Stimulated activated CD8-positive, alpha-beta memory T cell treated with anti-CD3 and anti-CD28 coated beads, Interleukin-15, amount 100 ng/mL, for 24 hours (primary cell): ENCODE measurements around the gene RXYLT1.

Experiments used
- DNase-seq: peaks from one replicate; pipeline ENCODE4 v3.0.0-alpha.2; 2020; ENCODE audit warnings: low read depth

RXYLT1 gene

DNA sequence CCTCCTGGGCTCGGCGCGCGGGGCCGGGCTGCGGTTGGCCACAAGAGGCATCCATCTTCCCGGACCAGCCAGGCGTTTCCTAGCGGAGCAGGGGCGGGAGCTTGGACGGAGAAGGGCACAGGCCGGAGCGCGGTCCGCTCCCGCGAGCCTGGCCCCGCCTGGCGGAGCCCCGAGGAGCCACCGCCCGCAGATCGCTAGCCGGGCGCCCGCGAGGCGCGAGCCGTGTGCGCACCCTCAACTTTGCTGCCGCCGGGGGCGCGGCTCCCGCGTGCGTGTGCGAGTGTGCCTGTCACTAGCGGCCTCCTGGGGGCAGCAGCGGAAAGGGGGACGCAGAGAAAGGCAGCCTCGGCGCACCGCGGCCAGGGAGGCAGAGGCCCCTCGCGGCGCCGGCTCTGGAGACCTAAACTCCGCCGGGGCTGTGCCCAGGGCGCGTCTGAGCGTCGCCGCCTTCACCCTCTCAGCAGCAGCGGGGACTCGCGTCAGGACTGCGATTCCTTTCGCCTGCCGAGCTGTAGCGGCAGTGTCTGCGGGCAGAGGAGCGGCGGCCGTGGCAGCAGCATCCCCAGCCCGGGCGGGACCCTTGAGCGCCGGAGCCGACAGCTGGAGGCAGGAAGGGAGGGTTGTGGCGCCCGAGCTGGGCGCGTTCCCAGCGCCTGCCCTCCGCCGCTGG is 64.1 kb downstream of the RXYLT1 start:
- peak; percentile 38 for DNase-seq

DNA sequence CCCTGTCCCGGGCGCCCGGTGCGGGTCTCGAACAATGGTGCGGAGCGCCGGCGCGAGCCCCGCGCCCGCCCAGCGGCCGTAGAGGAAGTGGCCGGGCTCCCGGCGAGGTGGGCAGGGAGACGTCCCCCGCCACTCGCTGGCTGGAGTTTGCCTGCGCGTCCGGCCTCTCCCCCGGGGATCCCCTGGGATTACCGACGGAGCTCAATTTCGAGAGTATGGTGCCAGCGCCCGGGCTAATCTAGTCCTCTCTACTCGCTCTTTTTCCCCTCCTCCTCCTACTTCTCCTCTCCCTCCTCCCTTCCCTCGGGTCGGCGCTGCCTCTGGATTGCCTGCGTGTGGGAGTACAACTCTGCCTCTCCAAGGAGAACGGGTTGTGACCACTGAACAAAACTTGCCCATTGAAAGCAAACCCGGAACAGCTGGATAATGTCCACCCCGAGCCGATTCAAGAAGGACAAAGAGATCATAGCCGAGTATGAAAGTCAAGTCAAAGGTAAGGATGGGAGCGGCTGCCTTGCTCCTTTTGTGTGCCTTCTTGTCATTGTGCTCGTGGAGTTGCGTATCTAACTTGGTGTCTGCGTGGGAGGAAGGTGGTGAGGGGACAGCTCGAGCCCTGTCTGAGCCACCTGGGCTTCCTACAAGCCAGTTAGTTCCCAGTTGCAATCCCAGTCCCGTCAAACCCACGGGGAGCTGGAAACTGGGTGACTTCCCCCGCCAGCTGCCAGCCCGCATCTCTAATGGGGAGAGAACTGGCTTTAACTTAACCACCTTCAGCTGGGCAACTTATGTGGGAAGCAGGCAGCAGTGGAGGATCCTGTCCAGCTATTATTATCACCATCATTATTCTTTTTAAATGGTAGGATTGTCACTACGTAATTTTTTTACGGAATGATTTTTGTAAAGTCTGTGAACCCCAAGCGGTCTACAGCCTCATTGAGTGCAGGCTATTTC is 65.0 kb downstream of the RXYLT1 start, which contains the start of gene SRGAP1:
Gene SRGAP1, plus strand, starts transcription at position 310 of the 951 bp plus-strand sequence. Its CDS starts 117 bp downstream, at position 427.
- no peak for DNase-seq

DNA sequence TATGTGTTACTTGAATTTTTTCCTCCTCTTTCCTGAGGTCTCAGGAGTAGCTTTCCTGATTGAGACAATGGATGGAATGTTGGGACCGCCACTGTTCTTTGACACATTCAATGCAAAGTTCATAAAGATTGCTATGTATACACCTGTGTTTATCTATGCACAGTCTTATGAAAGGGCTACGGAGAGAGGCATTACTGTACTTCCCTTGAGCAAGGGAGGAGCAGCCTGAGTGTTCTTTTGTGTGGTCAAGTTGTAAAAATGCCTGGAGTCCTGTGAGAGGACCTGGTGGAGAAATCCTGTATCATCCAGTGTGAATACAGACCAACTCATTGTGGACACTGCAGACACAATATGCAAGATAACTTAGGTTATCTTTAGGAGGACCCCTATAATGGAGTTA is 66.0 kb downstream of the RXYLT1 start:
- DNase-seq = no peak

DNA sequence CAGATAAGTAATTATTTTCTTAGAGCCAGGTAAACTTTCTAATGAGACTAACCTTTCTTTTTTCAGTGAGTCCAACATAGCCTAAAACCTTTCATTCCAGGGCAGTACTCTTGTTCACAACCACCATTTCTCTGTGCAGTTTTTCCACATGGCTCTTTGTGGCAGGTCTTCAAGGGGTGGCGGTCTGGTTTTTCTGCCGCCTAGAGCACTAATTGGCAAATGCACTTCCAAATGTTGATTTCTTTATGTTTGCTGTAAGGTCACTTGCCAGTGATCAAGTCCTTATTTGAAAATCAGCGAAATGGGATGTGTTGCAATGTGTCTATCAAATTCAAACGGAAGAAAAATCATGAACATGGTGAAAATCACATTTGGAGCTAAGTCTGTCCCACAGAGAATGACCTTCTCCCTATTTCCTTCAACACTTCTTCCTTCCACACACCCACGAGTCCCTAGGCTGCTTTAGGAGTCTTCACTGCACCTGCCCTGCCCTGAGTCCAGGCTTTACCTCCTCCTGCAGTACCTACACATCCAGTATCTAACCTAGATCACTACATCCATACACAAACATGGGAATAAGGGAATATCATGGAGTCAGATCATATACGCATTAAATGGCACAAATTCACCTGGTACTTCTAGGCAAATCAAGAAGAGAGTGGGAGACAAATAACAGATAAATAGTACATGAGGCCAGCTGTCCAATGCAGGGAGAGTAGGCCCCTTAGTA is 66.7 kb downstream of the RXYLT1 start:
- DNase-seq = no peak

DNA sequence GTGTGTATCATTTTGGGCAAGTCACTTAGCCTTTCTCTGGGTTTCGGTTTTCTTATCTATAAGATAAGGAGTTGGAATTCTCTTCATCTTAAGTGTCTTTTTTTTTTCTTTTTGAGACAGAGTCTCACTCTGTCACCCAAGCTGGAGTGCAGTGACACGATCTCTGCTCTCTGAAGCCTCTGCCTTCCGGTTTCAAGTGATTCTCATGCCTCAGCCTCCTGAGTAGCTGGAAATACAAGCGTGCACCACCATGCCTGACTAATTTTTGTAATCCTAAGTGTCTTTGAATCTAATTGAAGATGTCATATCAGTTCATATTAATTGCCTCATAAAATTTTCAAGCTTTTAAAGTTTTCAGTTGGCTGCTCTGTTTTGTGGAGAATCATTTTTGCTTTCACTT is 68.7 kb downstream of the RXYLT1 start:
- DNase-seq = no peak

DNA sequence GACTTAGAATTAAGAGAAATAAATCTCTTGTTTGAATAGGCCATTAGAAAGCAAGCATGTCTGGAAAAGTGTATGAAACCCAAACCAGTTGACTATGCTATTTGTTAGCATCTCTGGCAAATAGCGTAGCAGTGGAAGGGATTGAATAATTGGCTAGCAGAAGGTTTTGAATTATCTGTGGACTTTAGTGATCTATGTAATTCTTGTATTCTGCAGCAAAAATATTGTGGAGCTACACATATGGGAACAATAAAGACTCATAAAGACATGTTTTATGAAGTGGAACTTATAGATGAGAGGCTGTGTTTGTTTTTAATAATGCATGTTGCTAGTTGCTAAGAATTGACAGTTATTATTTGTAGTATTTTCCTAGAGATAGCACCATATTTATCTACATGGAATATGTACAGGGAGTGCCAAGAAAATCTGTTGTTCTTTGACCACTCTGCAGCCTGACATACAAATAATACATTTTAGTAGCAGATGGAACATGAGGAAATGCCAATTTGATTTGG is 69.5 kb downstream of the RXYLT1 start:
- DNase-seq = no peak

DNA sequence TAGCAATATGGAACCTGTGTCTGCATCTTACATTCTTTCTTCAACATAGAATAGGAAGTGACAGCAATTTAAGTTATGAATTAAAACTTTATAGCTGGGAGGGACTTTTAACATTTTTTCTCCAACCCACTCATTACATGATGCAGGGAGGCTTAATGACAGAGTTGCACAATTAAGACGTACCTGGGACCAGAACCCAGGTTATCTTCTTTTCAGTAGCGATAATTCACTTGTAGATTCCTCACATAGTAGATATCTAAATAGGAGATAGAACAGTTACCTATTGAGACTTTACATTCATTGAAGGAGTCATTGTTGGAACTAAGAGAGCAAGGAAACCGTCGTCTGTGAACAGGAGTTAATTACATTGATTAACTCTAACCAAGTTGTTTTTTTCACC is 69.9 kb downstream of the RXYLT1 start:
- no peak for DNase-seq

DNA sequence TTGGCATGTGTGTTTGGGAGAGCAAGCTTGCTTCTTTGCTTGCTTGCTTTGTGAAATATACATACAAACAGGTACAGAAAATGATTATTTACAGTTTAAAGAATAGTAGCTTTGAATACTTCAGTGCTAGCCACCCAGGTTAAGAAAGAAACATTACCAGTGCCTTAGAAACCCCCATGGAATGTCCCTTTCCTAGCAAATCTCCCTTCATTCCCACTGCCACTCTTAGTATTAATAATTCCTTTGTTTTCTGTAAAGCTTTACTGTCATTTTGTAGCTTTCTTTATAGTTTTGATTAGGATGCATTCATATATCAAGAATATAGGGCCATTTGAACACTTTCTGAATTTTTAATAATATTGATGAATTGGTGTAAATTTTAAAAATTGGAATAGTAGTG is 74.3 kb downstream of the RXYLT1 start:
- no peak for DNase-seq

DNA sequence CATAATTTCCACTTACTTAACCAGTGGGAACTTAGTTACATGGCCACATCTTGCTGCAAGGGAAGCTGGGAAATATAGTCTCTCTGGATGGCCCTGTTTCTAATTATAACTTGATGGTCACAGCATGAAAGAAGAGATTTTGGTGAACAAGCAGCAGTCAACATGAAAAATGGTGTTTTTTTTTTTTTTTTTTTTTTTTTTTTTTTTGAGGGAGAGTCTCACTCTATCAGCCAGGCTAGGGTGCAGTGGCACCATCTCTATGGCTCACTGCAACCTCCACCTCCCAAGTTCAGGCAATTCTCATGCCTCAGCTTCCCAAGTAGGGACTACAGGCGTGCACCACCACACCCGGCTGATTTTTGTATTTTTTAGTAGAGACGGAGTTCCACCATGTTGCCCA is 75.6 kb downstream of the RXYLT1 start:
- no peak for DNase-seq

DNA sequence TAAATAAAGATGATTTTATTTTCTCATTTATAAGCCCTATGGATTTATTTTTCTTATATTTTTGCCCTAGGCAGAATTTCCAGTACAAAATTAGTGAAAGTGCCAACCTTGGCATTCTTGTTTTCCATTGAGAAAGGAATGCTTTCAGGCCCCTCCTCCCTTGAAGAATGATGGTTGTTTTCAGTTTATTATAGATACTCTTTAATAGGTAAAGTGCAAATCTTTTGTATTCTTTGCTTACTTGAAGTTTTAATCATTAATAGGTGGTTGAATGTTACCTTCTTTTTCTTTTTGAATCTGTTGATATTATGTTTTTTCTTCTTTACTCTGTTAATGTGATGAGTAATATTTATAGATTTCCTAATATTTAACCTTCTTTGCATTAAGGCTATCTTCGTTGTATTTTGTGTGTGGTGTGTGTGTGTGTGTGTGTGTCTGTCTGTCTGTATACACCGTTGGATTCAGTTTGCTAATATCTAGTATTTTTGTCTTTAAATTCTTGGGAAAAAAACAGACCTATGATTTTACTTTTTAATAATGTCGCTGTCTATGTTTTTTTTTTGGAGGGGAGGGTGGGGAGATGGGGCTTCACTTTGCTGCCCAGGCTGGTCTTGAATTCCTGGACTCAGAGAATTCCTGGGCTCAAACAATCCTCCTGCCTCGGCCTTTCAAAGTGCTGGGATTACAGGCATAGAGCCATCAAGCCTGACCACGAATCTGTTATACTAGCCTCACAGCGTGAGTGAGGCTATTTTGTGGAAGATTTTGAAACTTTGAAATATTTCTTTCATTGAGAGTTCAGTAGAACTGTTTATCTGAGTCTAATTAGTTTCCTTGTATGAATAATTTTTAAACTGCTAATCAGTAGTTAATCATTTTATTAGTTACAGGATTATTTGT is 78.3 kb downstream of the RXYLT1 start:
- DNase-seq = no peak
